DOHH2 (cell line): ENCODE results near the gene COL2A1.

ENCODE experiments used
- H3F3A ChIP-seq: fragments of 200-600 bp; sonication (generic), shearing (Covaris generic); 2 replicates; pipeline ENCODE4 v1.6.0; 2016; ENCODE audit warnings: antibody characterized with exemption, mild to moderate bottlenecking; ENCODE audit not compliant: control insufficient read depth, insufficient read depth
- H3K27ac ChIP-seq: fragments of 200-600 bp; sonication (generic); 2 replicates; pipeline ENCODE4 v1.5.1; 2014; ENCODE audit warnings: low read depth, mild to moderate bottlenecking, low read length, moderate library complexity
- H3K27me3 ChIP-seq: fragments of 200-600 bp; sonication (generic); 2 replicates; pipeline ENCODE4 v1.6.1; 2014; ENCODE audit warnings: mild to moderate bottlenecking, low read length, mixed read lengths; ENCODE audit not compliant: control insufficient read depth
- H3K36me3 ChIP-seq: fragments of 200-600 bp; sonication (generic); 2 replicates; pipeline ENCODE4 v1.6.1; 2014; ENCODE audit warnings: mild to moderate bottlenecking, low read length, moderate library complexity, mixed read lengths; ENCODE audit not compliant: control insufficient read depth
- H3K4me1 ChIP-seq: fragments of 200-600 bp; sonication (generic); 2 replicates; pipeline ENCODE4 v1.6.1; 2014; ENCODE audit warnings: mild to moderate bottlenecking, low read length, mixed read lengths; ENCODE audit not compliant: control insufficient read depth
- H3K4me2 ChIP-seq: fragments of 200-600 bp; sonication (generic); 2 replicates; pipeline ENCODE4 v1.6.0; 2014; ENCODE audit warnings: mild to moderate bottlenecking, low read length, moderate library complexity
- H3K4me3 ChIP-seq: fragments of 200-600 bp; sonication (generic); 2 replicates; pipeline ENCODE4 v1.5.1; 2014; ENCODE audit warnings: mild to moderate bottlenecking, low read length, mixed read lengths
- H3K79me2 ChIP-seq: fragments of 200-600 bp; sonication (generic); 2 replicates; pipeline ENCODE4 v1.6.1; 2014; ENCODE audit warnings: mild to moderate bottlenecking, low read length, mixed read lengths; ENCODE audit not compliant: control insufficient read depth
- H3K9me2 ChIP-seq: fragments of 200-600 bp; sonication (generic); replicated peaks from 2 replicates; pipeline ENCODE4 v1.6.1; 2014; ENCODE audit warnings: mild to moderate bottlenecking, low read length, mixed read lengths; ENCODE audit not compliant: control insufficient read depth
- H3K9me3 ChIP-seq: fragments of 200-600 bp; sonication (generic); 2 replicates; pipeline ENCODE4 v1.6.1; 2014; ENCODE audit warnings: antibody characterized with exemption, low read length, mixed read lengths; ENCODE audit not compliant: control insufficient read depth, insufficient read depth
- H4K20me1 ChIP-seq: fragments of 200-600 bp; sonication (generic); 2 replicates; pipeline ENCODE4 v1.6.0; 2014; ENCODE audit warnings: low read depth, mild to moderate bottlenecking, antibody characterized with exemption, low read length, moderate library complexity; ENCODE audit not compliant: control insufficient read depth, insufficient read depth
- CTCF ChIP-seq: fragments of 200-600 bp; sonication (generic); IDR thresholded peaks from one replicate; pipeline ENCODE4 v1.5.1; 2014; ENCODE audit warnings: antibody characterized with exemption, mild to moderate bottlenecking, low read depth, low read length; ENCODE audit not compliant: poor library complexity, severe bottlenecking
- EZH2phosphoT487 ChIP-seq: fragments of 200-600 bp; sonication (generic); IDR thresholded peaks from 2 replicates; pipeline ENCODE4 v1.6.1; 2017; ENCODE audit warnings: borderline replicate concordance, mild to moderate bottlenecking, antibody characterized with exemption, low read length, moderate library complexity, mixed read lengths

The COL2A1 gene

GRCh38 chr12:47982311-47982710 is 22.0 kb downstream of the COL2A1 start:
- Histone ChIP-seq H3K27ac (no peak overlapping the region), H3K4me3 (no peak overlapping the region), H3K79me2 (no peaks in the 10 kb centered on the region), H4K20me1 (no peaks in the 10 kb centered on the region), H3K27me3 (peaks cover 4% of the 10 kb centered on the region; the same call in 1 of the 2 replicates), H3F3A (no peaks in the 10 kb centered on the region), H3K36me3 (no peaks in the 10 kb centered on the region), H3K4me1 (no peaks in the 10 kb centered on the region), H3K9me2 (no peaks in the 10 kb centered on the region), H3K9me3 (no peaks in the 10 kb centered on the region), H3K4me2 (no peak overlapping the region)
- TF ChIP-seq EZH2phosphoT487 (no peak), CTCF (no peak)

DNA sequence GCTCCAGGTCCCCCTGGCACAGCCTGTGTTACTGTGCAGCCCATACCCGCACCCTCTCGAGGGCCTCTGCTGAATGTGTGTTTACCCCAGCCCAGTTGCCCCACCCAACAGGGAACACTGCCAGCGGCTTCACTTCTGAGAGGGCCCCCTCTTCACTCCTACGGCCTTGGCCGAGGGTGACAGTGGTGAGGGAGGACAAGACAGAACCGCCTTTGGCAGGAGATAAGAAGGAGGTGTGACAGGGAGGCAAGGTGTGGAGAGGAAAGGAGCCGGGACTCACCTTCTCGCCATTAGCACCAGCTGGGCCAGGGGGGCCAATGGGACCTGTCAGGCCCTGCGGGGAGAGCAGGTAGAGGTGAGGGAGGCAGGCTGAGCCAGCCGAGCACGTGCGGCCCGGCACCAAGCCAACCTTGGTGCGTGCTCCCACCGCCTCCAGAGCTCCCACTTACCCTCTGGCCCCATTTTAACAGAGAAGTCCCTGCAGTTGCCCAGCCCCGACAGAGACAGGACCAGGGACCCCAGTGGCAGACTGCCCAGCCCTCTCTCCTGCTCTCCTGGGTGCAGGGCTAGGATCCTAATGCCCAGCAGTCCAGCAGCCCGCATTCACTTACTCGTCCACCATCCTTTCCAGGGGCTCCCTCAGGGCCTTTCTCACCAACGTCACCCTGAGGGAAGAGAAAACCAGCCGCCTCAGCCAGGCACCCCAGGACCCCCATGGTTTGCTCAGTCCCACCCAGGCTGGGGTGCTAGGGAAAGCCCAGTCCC is 22.6 kb downstream of the COL2A1 start:
- no peaks in the 10 kb centered on the region for H3K9me3 ChIP-seq
- no peaks in the 10 kb centered on the region for H3K4me1 ChIP-seq
- H3K9me2 ChIP-seq, result no peaks in the 10 kb centered on the region
- H3K36me3 ChIP-seq, result no peaks in the 10 kb centered on the region
- no peaks in the 10 kb centered on the region for H3K79me2 ChIP-seq
- no peaks in the 10 kb centered on the region for H3F3A ChIP-seq
- H3K4me3 ChIP-seq, result no peak overlapping the region
- peaks cover 4% of the 10 kb centered on the region; the same call in 1 of the 2 replicates for H3K27me3 ChIP-seq
- no peak for TF ChIP-seq EZH2phosphoT487
- no peak for TF ChIP-seq CTCF
- H4K20me1 ChIP-seq, result no peaks in the 10 kb centered on the region
- H3K4me2 ChIP-seq, result no peak overlapping the region
- H3K27ac ChIP-seq, result no peak overlapping the region

- H3K4me3 ChIP-seq, result no peak overlapping the region
- no peaks in the 10 kb centered on the region for H3F3A ChIP-seq
- peaks cover 4% of the 10 kb centered on the region; the same call in 1 of the 2 replicates for H3K27me3 ChIP-seq
- no peak overlapping the region for H3K27ac ChIP-seq
- H3K36me3 ChIP-seq, result no peaks in the 10 kb centered on the region
- no peaks in the 10 kb centered on the region for H3K79me2 ChIP-seq
- H4K20me1 ChIP-seq, result no peaks in the 10 kb centered on the region
- H3K9me2 ChIP-seq, result no peaks in the 10 kb centered on the region
- H3K9me3 ChIP-seq, result no peaks in the 10 kb centered on the region
- TF ChIP-seq CTCF (no peak), EZH2phosphoT487 (no peak)
- no peaks in the 10 kb centered on the region for H3K4me1 ChIP-seq
- H3K4me2 ChIP-seq, result no peak overlapping the region
Measured at GRCh38 chr12:47980779-47981495, 23.3 kb downstream of the COL2A1 start.
